ENCODE data around the gene GALNT2.

Gene GALNT2

GRCh38 chr1:230112782-230113181 lies 45.7 kb downstream of the GALNT2 start:
- no peak for TF ChIP-seq CTCF (IDR thresholded peaks at IDR 0.05)
- Histone ChIP-seq H3K4me1 (no peaks in the 10 kb centered on the region), H3K9ac (no peak overlapping the region), H3K27ac (no peak overlapping the region), H3K79me2 (peaks cover 3% of the 10 kb centered on the region), H3K36me3 (ENCODE audit: control insufficient read depth, insufficient read depth, low read length) (no peaks in the 10 kb centered on the region), H3K27me3 (ENCODE audit: control insufficient read depth, insufficient read depth, low read length) (no peaks in the 10 kb centered on the region), H2AFZ (no peak overlapping the region), H3K4me3 (ENCODE audit: low read depth, low read length) (no peak overlapping the region), H3K4me2 (ENCODE audit: low read length) (no peak overlapping the region), H3K9me3 (ENCODE audit: control insufficient read depth, low read length) (no peaks in the 10 kb centered on the region)

GRCh38 chr1:230113235-230113592 lies 46.2 kb downstream of the GALNT2 start:
- no peak for TF ChIP-seq CTCF (IDR thresholded peaks at IDR 0.05)
- H3K4me3 ChIP-seq (ENCODE audit: low read depth, low read length) = no peak overlapping the region
- H2AFZ ChIP-seq = no peak overlapping the region
- no peaks in the 10 kb centered on the region for H3K9me3 ChIP-seq (ENCODE audit: control insufficient read depth, low read length)
- no peak overlapping the region for H3K4me2 ChIP-seq (ENCODE audit: low read length)
- H3K27ac ChIP-seq = no peak overlapping the region
- H3K4me1 ChIP-seq = no peaks in the 10 kb centered on the region
- H3K36me3 ChIP-seq (ENCODE audit: control insufficient read depth, insufficient read depth, low read length) = no peaks in the 10 kb centered on the region
- H3K9ac ChIP-seq = no peak overlapping the region
- peaks cover 3% of the 10 kb centered on the region for H3K79me2 ChIP-seq
- H3K27me3 ChIP-seq (ENCODE audit: control insufficient read depth, insufficient read depth, low read length) = no peaks in the 10 kb centered on the region

- H3K4me2 ChIP-seq (ENCODE audit: low read length) = no peak overlapping the region
- peaks cover 3% of the 10 kb centered on the region for H3K79me2 ChIP-seq
- H3K27ac ChIP-seq = no peak overlapping the region
- H3K4me1 ChIP-seq = no peaks in the 10 kb centered on the region
- H3K4me3 ChIP-seq (ENCODE audit: low read depth, low read length) = no peak overlapping the region
- H3K9ac ChIP-seq = no peak overlapping the region
- no peak overlapping the region for H2AFZ ChIP-seq
- H3K27me3 ChIP-seq (ENCODE audit: control insufficient read depth, insufficient read depth, low read length) = no peaks in the 10 kb centered on the region
- H3K9me3 ChIP-seq (ENCODE audit: control insufficient read depth, low read length) = no peaks in the 10 kb centered on the region
- TF ChIP-seq CTCF (IDR thresholded peaks at IDR 0.05) = no peak
- H3K36me3 ChIP-seq (ENCODE audit: control insufficient read depth, insufficient read depth, low read length) = no peaks in the 10 kb centered on the region
These were observed 46.7 kb downstream of the GALNT2 start for GRCh38 chr1:230113593-230114236.

GRCh38 chr1:230114237-230114651 lies 47.2 kb downstream of the GALNT2 start:
- no peak overlapping the region for H3K4me2 ChIP-seq (ENCODE audit: low read length)
- H3K79me2 ChIP-seq = peaks cover 3% of the 10 kb centered on the region
- no peaks in the 10 kb centered on the region for H3K9me3 ChIP-seq (ENCODE audit: control insufficient read depth, low read length)
- H2AFZ ChIP-seq = no peak overlapping the region
- no peaks in the 10 kb centered on the region for H3K4me1 ChIP-seq
- H3K36me3 ChIP-seq (ENCODE audit: control insufficient read depth, insufficient read depth, low read length) = no peaks in the 10 kb centered on the region
- no peak overlapping the region for H3K9ac ChIP-seq
- H3K4me3 ChIP-seq (ENCODE audit: low read depth, low read length) = no peak overlapping the region
- no peaks in the 10 kb centered on the region for H3K27me3 ChIP-seq (ENCODE audit: control insufficient read depth, insufficient read depth, low read length)
- TF ChIP-seq CTCF (IDR thresholded peaks at IDR 0.05) = no peak
- H3K27ac ChIP-seq = no peak overlapping the region

- H3K4me3 ChIP-seq (ENCODE audit: low read depth, low read length) = no peak overlapping the region
- H3K27me3 ChIP-seq (ENCODE audit: control insufficient read depth, insufficient read depth, low read length) = no peaks in the 10 kb centered on the region
- no peaks in the 10 kb centered on the region for H3K36me3 ChIP-seq (ENCODE audit: control insufficient read depth, insufficient read depth, low read length)
- H3K27ac ChIP-seq = no peak overlapping the region
- H3K4me2 ChIP-seq (ENCODE audit: low read length) = no peak overlapping the region
- H2AFZ ChIP-seq = no peak overlapping the region
- H3K79me2 ChIP-seq = peaks cover 8% of the 10 kb centered on the region
- no peaks in the 10 kb centered on the region for H3K9me3 ChIP-seq (ENCODE audit: control insufficient read depth, low read length)
- H3K9ac ChIP-seq = no peak overlapping the region
- H3K4me1 ChIP-seq = no peaks in the 10 kb centered on the region
- no peak for TF ChIP-seq CTCF (IDR thresholded peaks at IDR 0.05)
These were observed 50.7 kb downstream of the GALNT2 start for GRCh38 chr1:230117694-230118093.

All from parathyroid adenoma (tissue), 2 donors.